ENCODE data around the gene ABCA6.
"Not testable (repeated sequence)": the region's sequence is repeated elsewhere in the genome, so short reads cannot be mapped to it uniquely, and the experiment has no call there.

Gene ABCA6

DNA sequence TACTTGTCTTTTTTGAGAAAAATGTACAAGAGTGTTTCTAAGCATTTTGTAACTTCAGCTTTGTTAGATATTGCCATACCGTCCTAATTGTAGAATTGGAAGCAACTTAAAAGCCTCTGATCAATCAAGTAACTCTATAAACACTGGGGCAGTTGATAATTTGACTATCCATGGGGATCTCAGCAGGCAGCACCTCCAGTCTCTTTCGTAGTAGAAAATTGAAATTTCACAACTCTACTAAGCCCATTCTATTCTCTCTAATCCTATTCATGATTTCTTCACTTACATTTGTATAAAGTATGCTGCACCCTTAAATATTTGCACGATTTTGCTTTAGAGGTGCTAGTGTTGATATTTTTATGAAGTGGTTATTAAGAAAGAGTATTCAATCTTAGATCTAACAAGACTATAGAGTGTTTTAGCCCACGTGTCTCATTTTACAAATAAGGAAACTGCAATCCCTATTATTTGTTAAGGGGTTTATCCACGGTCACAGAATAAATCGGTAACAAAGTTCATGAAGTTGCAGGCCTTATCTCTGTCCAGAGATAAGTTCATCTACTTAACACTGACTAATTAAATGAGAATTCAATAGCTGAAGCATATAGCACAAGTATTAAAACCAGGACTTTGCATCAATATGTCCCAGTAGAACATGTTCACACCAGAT is 10.9 kb downstream of the ABCA6 start:
- no peak for DNase-seq

DNA sequence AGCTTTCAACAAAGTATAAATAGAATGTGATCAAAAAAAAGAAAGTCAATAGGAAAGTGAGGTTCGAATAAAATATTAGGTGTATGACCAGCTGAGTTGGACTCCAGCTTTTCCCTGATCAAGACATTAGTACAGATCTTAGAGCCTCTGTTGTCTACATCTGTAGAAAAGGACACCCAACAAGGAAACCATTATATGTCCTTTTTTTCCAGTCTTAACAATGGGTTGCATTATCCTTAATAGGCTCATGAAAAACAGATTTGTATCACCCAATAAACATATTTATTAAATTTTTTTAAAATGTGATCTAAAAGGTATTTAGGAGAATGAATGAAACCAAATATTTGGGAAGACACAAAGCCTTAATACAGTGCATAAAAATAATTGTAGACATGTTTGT is 18.1 kb downstream of the ABCA6 start:
- no peak for DNase-seq

DNA sequence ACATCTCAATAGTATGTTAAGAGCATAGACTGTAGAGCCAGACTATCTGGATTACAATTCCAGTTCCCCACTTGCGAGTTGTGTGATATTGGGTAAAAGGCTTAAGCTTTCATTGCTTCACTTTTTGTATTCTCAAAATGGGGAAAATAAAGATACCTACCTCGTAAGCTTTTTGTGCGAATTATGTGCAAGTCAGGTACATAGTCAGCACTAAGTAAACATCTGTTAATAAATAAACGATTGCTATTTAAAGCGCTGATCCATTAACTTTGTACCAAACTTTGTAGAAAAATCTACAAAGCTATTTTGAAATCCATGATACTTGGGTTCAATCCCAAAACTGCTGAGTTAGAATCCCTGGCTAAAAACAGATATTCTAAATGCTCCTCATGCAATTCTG is 19.6 kb downstream of the ABCA6 start:
- no peak for DNase-seq

DNA sequence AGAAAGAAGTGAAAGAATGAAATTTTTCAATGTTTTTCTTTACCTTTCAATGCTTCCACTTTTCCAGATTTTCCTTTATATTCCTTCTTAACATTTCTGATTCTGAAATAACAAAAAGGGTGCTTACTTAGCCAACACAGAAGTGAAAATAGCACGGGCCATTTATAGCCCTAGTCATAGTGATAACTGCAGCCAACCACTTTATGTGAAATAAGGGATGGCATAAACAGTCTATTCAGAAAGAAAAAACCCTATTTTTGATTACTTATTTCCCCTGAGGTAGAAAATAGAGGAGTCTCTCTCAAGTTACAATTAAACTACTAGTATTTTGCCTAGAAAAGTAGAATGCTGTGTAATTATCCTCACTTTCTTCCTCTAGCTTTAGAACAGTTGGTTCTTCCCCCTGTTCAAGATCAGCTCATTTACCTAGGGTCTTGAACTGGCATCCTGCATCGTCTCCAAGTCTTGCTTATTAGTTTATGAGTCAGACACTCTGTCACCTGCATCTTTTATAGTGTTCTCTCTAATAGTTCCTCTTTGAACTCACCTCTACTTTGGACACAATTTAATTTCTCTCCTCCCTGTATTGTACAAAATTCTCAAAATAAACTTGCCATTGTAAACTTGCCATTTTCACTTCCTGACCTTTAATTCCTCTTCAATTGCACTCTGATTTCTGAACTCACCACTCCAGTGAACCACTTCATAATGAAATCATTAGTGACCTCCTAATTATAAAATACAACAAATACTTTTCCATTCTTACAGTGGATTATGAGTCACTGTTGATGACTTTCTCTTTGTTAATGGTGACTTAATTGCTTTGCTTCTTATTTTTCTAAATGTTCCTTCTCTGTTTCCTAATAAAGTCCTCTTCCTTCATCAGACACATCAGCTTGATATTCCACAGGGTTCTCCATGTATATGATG is 23.6 kb downstream of the ABCA6 start:
- no peak for DNase-seq

DNA sequence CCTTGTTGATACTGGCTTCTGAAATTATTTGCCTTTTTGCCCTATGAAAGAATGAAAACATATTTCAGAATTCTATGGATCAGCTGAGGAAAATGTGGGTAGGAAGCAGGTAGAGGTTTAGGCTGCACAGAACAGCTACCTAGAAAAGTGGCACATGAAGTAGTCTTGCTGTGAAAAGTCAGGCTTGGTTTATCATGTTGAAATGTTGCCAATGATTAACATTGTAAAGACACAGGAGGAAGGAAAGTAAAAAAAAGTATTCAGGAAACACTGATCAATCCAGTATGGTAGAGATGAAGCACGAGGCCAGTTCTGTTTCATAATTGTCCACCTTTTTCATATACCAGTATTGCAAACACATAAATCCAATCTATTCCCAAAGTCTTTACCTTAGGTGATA is 29.9 kb downstream of the ABCA6 start:
- no peak for DNase-seq

DNA sequence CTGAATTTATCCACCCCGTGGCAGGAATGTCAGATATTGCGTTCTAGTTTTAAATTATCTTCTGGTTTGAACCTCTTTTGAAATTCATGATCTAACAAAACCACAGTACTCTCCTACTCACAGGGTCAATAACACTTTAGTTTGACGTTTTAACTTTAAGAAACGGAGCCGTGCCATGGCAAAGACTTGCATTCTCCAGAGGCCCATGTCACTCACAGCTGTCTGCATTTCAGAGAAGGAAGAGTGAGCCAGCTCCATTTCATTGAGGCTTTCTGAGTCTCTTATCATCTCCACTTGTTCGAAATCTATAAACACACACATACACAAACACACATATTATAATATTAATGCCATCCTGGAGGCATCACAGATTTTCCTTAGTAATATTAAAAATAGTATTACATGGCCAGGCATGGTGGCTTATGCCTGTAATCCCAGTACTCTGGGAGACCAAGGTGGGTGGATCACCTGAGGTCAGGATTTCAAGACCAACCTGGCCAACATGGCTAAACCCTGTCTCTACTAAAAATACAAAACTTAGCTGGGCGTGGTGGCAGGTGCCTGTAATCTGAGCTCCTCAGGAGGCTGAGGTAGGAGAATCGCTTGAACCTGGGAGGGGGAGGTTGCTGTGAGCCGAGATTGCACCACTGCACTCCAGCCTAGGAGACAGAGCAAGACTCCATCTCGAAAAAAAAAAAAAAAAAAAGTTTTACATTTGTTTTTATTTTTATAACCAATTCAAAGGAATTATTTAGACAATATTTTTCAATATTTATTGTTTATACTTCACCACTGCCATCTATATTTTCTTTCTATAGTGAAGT is 35.6 kb downstream of the ABCA6 start:
- no peak for DNase-seq

DNA sequence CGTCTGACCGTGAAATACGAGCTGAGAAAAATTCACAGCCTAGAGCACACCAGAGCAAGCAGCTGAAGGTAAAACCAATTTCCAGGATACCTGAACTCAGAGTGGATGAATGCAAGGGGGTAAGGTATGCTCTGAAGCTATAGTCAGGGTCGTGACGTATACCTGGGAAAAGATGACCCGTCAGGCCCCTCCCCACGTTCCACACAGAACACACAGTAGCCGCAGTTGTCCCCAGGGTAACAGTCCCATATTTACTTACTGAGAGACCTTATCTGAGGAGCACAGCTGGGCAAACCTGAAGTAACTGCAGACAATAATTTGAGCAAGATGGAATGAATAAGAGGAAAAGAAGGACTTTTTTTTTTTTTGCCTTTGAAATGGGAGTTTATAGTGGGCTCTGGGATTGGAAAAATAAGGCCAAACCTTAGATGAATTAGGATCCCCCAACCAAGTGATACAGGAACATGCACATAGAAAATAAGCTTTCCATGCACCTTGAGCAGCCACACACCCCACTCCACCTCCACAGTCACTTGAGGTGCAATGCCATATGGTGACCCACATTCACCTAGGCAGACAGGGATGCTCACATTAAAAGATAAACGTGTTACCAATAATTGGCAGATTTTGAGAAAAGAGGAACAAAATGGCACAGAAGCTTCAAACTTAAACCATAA is 38.0 kb downstream of the ABCA6 start:
- no peak for DNase-seq

DNA sequence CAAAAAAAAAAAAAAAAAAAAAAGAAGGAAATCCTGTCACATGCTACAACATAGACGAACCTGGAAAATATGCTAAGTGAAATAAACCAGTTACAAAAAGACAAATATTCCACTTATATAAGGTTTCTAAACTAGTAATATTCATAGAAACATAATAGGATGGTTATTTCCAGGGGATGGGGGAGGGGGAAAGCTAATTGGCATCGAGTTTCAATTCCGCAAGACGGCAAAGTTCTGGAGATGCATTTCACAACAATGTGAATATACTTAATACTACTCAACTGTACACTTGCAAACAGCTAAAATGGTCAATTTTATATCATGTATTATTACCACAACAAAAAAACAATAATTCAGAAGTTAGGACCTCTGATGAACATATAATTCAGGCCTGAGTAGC is 43.1 kb downstream of the ABCA6 start:
- DNase-seq, result no peak

DNA sequence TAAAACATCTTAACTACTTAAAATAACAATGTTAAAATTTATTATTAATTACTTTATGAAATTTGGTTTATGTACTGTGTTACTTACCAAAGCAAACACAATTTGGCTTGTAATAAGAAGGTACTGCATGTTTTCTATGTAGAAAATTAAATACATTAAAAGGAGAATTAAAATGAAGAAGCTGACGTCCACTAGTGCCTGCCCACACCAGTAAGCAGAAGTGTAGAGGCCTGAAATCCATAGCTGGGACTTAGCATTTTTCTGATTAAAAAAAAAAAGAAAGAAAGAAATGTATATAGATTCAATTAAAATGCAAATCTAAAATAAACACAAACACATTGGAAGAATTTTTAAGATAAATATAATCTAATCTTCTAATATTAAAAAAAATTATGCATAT is 45.2 kb downstream of the ABCA6 start:
- no peak for DNase-seq

DNA sequence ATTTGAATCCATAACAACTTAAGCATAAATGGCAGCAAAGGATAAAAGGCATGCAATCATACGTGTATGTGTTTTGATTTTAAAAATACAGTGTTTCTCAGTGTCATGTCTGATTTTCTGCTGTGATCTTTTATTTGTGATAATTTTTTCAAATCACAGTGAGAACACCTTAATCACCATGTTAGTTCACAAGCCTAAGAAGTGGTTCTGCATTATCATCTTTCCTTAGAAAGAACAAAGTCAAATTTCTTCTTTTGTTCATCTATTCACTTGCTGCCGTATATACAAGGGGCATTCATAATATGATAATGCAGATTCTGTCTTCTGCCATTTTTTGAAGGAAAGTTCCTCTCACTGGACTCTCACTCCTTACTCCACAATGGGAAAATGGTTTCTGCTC is 47.7 kb downstream of the ABCA6 start:
- DNase-seq, result no peak

DNA sequence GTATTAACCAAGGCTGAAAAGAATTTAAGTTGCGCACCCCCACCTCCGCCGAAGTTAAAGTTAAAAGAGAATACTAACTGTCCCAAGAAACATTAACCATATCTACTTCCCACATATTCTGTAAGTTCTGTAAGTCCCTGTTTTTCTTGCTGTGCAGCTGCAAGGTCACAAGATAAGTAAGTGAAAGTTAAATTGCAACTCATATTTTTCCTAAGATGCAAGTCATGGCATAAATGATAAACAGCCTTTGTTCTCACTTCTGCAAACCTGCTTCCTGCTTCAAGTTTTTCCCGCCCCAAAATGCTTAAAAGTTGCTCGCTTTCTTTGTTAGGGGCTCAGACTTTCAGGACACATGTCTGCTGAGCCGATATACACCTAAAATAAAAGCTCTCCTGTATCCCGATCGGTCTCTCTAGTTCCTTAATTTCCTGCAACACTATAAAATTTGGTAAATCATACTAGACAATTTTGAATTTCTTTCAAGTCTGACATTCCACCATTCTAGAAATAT is 48.4 kb downstream of the ABCA6 start:
- DNase-seq, result no peak

DNA sequence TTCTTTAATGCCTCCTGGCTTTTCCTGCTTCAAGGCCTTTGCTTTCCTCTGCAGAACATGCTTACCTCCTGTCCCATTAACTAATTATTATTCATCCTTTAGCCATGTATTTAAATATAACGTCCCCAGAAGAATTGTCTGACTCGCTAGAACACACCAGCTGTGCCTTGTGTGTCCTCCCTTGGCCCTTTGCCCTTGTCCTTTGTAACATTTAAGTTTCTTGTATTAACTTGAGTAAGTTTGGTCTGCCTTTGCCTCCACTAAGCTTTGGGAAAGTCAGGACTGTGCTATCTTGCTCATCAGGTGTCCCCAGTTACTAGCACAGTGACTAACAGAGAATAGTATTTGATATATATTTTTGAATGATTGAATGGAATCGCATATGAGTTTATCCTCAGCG is 51.3 kb downstream of the ABCA6 start:
- no peak for DNase-seq

DNA sequence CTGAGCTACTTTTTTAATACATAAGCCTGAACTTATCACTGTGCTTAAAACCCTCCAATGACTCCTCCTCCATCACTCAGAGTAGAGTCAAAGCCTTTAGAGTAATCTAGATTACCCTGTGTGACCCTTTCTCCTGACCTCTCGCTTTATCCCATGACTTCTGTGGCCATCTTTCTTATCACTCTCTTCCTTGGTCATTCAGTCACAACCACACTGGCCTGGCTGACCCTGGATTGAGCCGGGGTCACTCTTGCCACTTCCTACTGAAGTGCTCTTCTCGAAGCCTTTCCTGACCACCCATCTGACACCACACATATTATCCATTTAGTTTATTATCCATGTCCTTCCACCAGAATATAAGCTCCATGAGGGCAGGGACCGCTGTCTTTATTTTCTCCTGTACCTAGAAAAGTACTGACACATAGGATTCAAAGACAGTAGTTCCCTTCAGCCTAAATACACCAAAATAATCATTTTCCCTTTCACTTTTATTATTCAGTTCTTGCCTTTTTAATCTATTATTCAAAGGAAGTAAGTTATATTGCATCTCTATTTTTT is 53.0 kb downstream of the ABCA6 start:
- no peak for DNase-seq

DNA sequence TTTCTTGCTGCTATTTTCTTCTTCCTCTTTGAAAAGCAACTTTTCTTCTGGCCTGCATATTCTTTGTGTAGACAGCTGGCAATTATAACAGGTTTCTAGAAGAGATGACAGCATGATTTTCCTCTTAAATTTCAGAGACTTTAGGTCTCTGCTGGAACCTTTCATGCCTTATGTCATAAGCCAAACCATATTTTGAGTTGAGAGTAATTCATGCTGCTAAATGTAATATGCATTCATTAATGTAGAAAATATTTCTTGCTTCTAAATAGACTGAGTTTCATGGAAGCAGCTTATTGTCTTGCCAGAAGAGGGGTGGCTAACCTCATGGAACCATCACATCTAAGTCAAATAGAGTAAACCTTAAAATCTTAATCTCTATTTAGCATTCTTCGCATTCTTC is 55.1 kb downstream of the ABCA6 start:
- no peak for DNase-seq

DNA sequence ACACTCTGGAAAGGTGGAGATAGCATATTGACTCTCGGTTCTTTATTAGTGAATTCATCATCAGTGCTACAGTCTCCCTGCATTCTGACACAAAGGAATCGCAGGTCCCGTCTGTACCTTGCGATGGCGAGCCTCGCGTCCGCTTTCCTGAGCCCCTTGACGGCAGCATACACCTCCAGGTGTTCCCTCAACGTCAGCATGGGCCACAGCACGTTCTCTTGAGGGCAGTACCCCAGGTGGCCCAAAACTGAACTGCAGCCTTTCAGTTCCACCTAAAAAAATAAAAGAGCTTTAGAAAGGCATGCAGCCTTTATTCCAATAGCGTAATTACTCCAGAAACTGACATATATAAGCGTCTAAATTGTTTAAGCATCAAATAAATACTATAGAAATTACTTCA is 56.8 kb downstream of the ABCA6 start:
- no peak for DNase-seq

DNA sequence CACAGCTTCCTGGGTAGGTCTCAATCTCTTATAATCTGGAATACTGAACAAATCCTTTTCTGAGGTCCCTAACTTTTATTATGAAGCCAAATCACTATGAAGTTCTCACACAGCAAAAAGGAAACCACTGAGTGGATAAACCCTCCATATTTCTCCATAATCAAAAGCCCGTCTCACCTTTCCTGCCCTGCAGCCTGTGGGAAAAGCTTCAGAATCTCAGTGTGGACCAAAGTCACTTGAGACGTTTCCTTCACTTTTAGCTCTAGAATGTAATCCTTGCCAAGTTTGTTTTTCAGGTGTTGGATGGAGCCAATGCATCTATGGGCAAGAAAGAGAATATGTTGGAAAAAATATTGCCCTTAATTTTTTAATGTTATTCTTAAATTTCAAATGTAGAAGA is 59.0 kb downstream of the ABCA6 start:
- DNase-seq, result no peak

DNA sequence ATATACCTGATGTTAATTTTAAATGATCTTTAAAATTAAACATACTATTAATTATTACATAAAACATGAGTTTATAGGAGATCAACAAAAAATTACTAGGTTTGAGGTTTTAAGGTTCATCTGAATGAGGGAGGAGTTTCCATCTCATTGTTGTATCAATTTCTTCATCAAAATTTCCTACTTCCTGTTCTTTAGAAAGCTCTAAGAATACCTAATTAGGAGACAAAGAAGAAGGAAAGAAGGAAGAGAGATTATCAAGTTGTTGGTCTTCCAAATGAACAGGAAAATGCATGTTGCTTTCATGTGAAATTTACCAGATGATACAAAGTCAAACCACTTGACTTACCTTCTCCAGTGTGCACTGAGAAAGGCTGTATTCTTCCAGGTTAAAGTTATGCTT is 62.8 kb downstream of the ABCA6 start:
- DNase-seq, result no peak

DNA sequence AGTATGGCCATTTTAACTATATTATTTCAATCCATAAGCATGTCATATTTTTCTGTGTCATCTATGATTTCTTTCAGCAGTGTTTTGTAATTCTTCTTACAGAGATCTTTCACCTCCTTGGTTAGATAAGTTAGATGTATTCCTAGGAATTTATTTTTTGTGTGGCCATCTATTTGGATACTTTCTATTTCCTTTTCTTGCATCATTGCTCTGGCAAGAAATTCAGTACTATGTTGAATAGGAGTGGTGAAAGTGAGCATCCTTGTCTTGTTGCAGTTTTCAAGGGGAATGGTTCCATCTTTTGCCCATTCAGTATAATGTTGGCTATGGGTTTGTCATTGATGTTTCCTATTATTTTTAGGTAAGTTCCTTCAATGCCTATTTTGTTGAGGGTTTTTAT is 65.9 kb downstream of the ABCA6 start:
- DNase-seq, result no peak

DNA sequence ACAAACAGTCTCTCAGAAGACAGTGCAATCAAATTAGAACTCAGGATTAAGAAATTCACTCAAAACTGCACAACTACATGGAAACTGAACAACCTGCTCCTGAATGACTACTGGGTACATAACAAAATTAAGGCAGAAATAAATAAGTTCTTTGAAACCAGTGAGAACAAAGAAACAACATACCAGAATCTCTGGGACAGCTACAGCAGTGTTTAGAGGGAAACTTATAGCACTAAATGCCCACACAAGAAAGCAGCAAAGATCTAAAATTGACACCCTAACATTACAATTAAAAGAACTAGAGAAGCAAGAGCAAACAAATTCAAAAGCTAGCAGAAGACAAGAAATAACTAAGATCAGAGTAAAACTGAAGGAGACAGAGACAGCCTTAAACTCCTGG is 68.3 kb downstream of the ABCA6 start:
- DNase-seq, result not testable (repeated sequence)

DNA sequence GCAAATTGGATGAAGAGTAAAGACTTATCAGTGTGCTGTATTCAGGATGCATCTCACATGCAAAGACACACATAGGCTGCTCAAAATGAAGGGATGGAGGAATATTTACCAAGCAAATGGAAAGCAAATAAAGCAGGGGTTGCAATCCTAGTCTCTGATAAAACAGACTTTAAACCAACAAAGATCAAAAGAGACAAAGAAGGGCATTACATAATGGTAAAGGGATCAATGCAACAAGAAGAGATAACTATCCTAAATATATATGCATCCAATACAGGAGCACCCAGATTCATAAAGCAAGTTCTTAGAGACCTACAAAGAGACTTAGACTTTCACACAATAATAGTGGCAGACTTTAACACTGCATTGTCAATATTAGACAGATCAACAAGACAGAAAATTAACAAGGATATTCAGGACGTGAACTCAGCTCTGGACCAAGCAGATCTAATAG is 68.9 kb downstream of the ABCA6 start:
- not testable (repeated sequence) for DNase-seq

DNA sequence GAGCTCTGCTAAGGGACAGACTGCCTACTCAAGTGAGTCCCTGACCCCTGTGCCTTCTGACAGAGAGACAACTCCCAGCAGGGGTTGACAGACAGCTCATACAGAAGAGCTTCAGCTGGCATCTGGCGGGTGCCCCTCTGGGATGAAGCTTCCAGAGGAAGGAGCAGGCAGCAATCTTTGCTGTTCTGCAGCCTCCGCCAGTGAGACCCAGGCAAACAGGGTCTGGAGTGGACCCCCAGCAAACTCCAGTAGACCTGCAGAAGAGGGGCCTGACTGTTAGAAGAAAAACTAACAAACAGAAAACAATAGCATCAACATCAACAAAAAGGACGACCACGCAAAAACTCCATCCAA is 70.5 kb downstream of the ABCA6 start:
- not testable (repeated sequence) for DNase-seq
